Measurements from ENCODE around the gene TMOD3.
"Not testable (repeated sequence)": the region's sequence is repeated elsewhere in the genome, so short reads cannot be mapped to it uniquely, and the experiment has no call there.

The TMOD3 gene

GRCh38 chr15:51829376-51830275 lies at the start of gene TMOD3:
Gene TMOD3, plus strand, starts transcription at chr15:51829653. Its CDS starts 33,232 bp downstream, at chr15:51862885.
- Histone ChIP-seq H3K9me3 (ENCODE audit: control insufficient read depth in 2 of 2, low read length in 2 of 2) (no peaks in the 10 kb centered on the region), H3K27ac (ENCODE audit: low read length) (peak within 1 kb of the TSS; percentile 42), H3K9ac (ENCODE audit: low read length in 2 of 2) (peak within 1 kb of the TSS; percentile 78 to 79), H3K4me1 (ENCODE audit: control insufficient read depth, insufficient read depth, low read length) (peaks cover 3% of the 10 kb centered on the region), H3K36me3 (ENCODE audit: control insufficient read depth in 2 of 2, insufficient read depth in 2 of 2, low read length in 2 of 2) (no peaks in the 10 kb centered on the region), H3K4me3 (ENCODE audit: low read length in 2 of 2) (peak within 1 kb of the TSS; percentile 86 to 91), H3K27me3 (ENCODE audit: control insufficient read depth in 1 of 2, insufficient read depth in 2 of 2, low read length in 2 of 2) (no peaks in the 10 kb centered on the region)

GRCh38 chr15:51780636-51781035 lies 48.8 kb upstream of the TMOD3 start:
- Histone ChIP-seq H3K27ac (ENCODE audit: low read length) (no peak overlapping the region), H3K36me3 (ENCODE audit: control insufficient read depth in 2 of 2, insufficient read depth in 2 of 2, low read length in 2 of 2) (peaks cover 16 to 24% of the 10 kb centered on the region in 2 donors), H3K4me3 (ENCODE audit: low read length in 2 of 2) (no peak overlapping the region), H3K27me3 (ENCODE audit: control insufficient read depth in 1 of 2, insufficient read depth in 2 of 2, low read length in 2 of 2) (no peaks in the 10 kb centered on the region), H3K4me1 (ENCODE audit: control insufficient read depth, insufficient read depth, low read length) (no peaks in the 10 kb centered on the region), H3K9me3 (ENCODE audit: control insufficient read depth in 2 of 2, low read length in 2 of 2) (no peaks in the 10 kb centered on the region), H3K9ac (ENCODE audit: low read length in 2 of 2) (no peak overlapping the region)

- Histone ChIP-seq H3K4me1 (ENCODE audit: control insufficient read depth, insufficient read depth, low read length) (no peaks in the 10 kb centered on the region), H3K27me3 (ENCODE audit: control insufficient read depth in 1 of 2, insufficient read depth in 2 of 2, low read length in 2 of 2) (no peaks in the 10 kb centered on the region), H3K27ac (ENCODE audit: low read length) (no peak overlapping the region), H3K36me3 (ENCODE audit: control insufficient read depth in 2 of 2, insufficient read depth in 2 of 2, low read length in 2 of 2) (peaks cover 14 to 26% of the 10 kb centered on the region in 2 donors), H3K4me3 (ENCODE audit: low read length in 2 of 2) (no peak overlapping the region), H3K9ac (ENCODE audit: low read length in 2 of 2) (no peak overlapping the region), H3K9me3 (ENCODE audit: control insufficient read depth in 2 of 2, low read length in 2 of 2) (no peaks in the 10 kb centered on the region)
Measured at GRCh38 chr15:51781506-51781905, 47.9 kb upstream of the TMOD3 start.

GRCh38 chr15:51782357-51782896 lies 47.0 kb upstream of the TMOD3 start:
- Histone ChIP-seq H3K4me3 (ENCODE audit: low read length in 2 of 2) (no peak overlapping the region), H3K27me3 (ENCODE audit: control insufficient read depth in 1 of 2, insufficient read depth in 2 of 2, low read length in 2 of 2) (no peaks in the 10 kb centered on the region), H3K36me3 (ENCODE audit: control insufficient read depth in 2 of 2, insufficient read depth in 2 of 2, low read length in 2 of 2) (peaks cover 9 to 28% of the 10 kb centered on the region in 2 donors), H3K9ac (ENCODE audit: low read length in 2 of 2) (no peak overlapping the region), H3K9me3 (ENCODE audit: control insufficient read depth in 2 of 2, low read length in 2 of 2) (no peaks in the 10 kb centered on the region), H3K27ac (ENCODE audit: low read length) (no peak overlapping the region), H3K4me1 (ENCODE audit: control insufficient read depth, insufficient read depth, low read length) (no peaks in the 10 kb centered on the region)

GRCh38 chr15:51783967-51784366 lies 45.5 kb upstream of the TMOD3 start:
- no peak overlapping the region for H3K4me3 ChIP-seq (ENCODE audit: low read length in 2 of 2)
- H3K27me3 ChIP-seq (ENCODE audit: control insufficient read depth in 1 of 2, insufficient read depth in 2 of 2, low read length in 2 of 2) = no peaks in the 10 kb centered on the region
- H3K27ac ChIP-seq (ENCODE audit: low read length) = no peak overlapping the region
- H3K4me1 ChIP-seq (ENCODE audit: control insufficient read depth, insufficient read depth, low read length) = no peaks in the 10 kb centered on the region
- H3K36me3 ChIP-seq (ENCODE audit: control insufficient read depth in 2 of 2, insufficient read depth in 2 of 2, low read length in 2 of 2) = peaks cover 9 to 28% of the 10 kb centered on the region in 2 donors
- no peak overlapping the region for H3K9ac ChIP-seq (ENCODE audit: low read length in 2 of 2)
- H3K9me3 ChIP-seq (ENCODE audit: control insufficient read depth in 2 of 2, low read length in 2 of 2) = no peaks in the 10 kb centered on the region

- H3K9ac ChIP-seq (ENCODE audit: low read length in 2 of 2); H3K27ac ChIP-seq (ENCODE audit: low read length); H3K4me1 ChIP-seq (ENCODE audit: control insufficient read depth, insufficient read depth, low read length); H3K4me3 ChIP-seq (ENCODE audit: low read length in 2 of 2); H3K27me3 ChIP-seq (ENCODE audit: control insufficient read depth in 1 of 2, insufficient read depth in 2 of 2, low read length in 2 of 2); H3K9me3 ChIP-seq (ENCODE audit: control insufficient read depth in 2 of 2, low read length in 2 of 2): not testable (repeated sequence)
- H3K36me3 ChIP-seq (ENCODE audit: control insufficient read depth in 2 of 2, insufficient read depth in 2 of 2, low read length in 2 of 2) = peaks cover 9 to 17% of the 10 kb centered on the region in 2 donors
Measured at GRCh38 chr15:51787130-51787529, 42.3 kb upstream of the TMOD3 start.

GRCh38 chr15:51792474-51792873 lies 37.0 kb upstream of the TMOD3 start:
- not testable (repeated sequence) for H3K9ac ChIP-seq (ENCODE audit: low read length in 2 of 2); H3K27ac ChIP-seq (ENCODE audit: low read length); H3K9me3 ChIP-seq (ENCODE audit: control insufficient read depth in 2 of 2, low read length in 2 of 2); H3K4me1 ChIP-seq (ENCODE audit: control insufficient read depth, insufficient read depth, low read length); H3K4me3 ChIP-seq (ENCODE audit: low read length in 2 of 2); H3K36me3 ChIP-seq (ENCODE audit: control insufficient read depth in 2 of 2, insufficient read depth in 2 of 2, low read length in 2 of 2); H3K27me3 ChIP-seq (ENCODE audit: control insufficient read depth in 1 of 2, insufficient read depth in 2 of 2, low read length in 2 of 2)

- no peaks in the 10 kb centered on the region for H3K9me3 ChIP-seq (ENCODE audit: control insufficient read depth in 2 of 2, low read length in 2 of 2)
- H3K4me1 ChIP-seq (ENCODE audit: control insufficient read depth, insufficient read depth, low read length) = no peaks in the 10 kb centered on the region
- no peak overlapping the region for H3K27ac ChIP-seq (ENCODE audit: low read length)
- no peak overlapping the region for H3K4me3 ChIP-seq (ENCODE audit: low read length in 2 of 2)
- H3K27me3 ChIP-seq (ENCODE audit: control insufficient read depth in 1 of 2, insufficient read depth in 2 of 2, low read length in 2 of 2) = no peaks in the 10 kb centered on the region
- no peak overlapping the region for H3K9ac ChIP-seq (ENCODE audit: low read length in 2 of 2)
- peaks cover 6% of the 10 kb centered on the region in 2 donors for H3K36me3 ChIP-seq (ENCODE audit: control insufficient read depth in 2 of 2, insufficient read depth in 2 of 2, low read length in 2 of 2)
Measured at GRCh38 chr15:51793521-51794305, 35.7 kb upstream of the TMOD3 start.

- Histone ChIP-seq H3K4me3 (ENCODE audit: low read length in 2 of 2) (no peak overlapping the region), H3K4me1 (ENCODE audit: control insufficient read depth, insufficient read depth, low read length) (no peaks in the 10 kb centered on the region), H3K9me3 (ENCODE audit: control insufficient read depth in 2 of 2, low read length in 2 of 2) (no peaks in the 10 kb centered on the region), H3K27ac (ENCODE audit: low read length) (no peak overlapping the region), H3K27me3 (ENCODE audit: control insufficient read depth in 1 of 2, insufficient read depth in 2 of 2, low read length in 2 of 2) (no peaks in the 10 kb centered on the region), H3K36me3 (ENCODE audit: control insufficient read depth in 2 of 2, insufficient read depth in 2 of 2, low read length in 2 of 2) (peaks cover 14 to 15% of the 10 kb centered on the region in 2 donors), H3K9ac (ENCODE audit: low read length in 2 of 2) (no peak overlapping the region)
Measured at GRCh38 chr15:51796847-51797401, 32.5 kb upstream of the TMOD3 start.

- Histone ChIP-seq H3K27me3 (ENCODE audit: control insufficient read depth in 1 of 2, insufficient read depth in 2 of 2, low read length in 2 of 2) (no peaks in the 10 kb centered on the region), H3K27ac (ENCODE audit: low read length) (no peak overlapping the region)
Measured at GRCh38 chr15:51798281-51798680, 31.2 kb upstream of the TMOD3 start.

More at GRCh38 chr15:51798281-51798680, 31.2 kb upstream of the TMOD3 start:
- H3K4me1 ChIP-seq (ENCODE audit: control insufficient read depth, insufficient read depth, low read length) = no peaks in the 10 kb centered on the region
- H3K36me3 ChIP-seq (ENCODE audit: control insufficient read depth in 2 of 2, insufficient read depth in 2 of 2, low read length in 2 of 2) = peaks cover 14 to 15% of the 10 kb centered on the region in 2 donors
- no peaks in the 10 kb centered on the region for H3K9me3 ChIP-seq (ENCODE audit: control insufficient read depth in 2 of 2, low read length in 2 of 2)
- no peak overlapping the region for H3K4me3 ChIP-seq (ENCODE audit: low read length in 2 of 2)
- no peak overlapping the region for H3K9ac ChIP-seq (ENCODE audit: low read length in 2 of 2)

Measured in stomach smooth muscle (tissue), 2 donors.